HG03095 (cell line): Measurements from ENCODE around the gene QPCTL.
"Not testable (repeated sequence)": the region's sequence is repeated elsewhere in the genome, so short reads cannot be mapped to it uniquely, and the experiment has no call there.

Source experiments
- ATAC-seq: cut with Tn5 transposase; IDR thresholded peaks from one replicate; pipeline ENCODE4 v1.9.1; 2021; ENCODE audit warnings: moderate library complexity; ENCODE audit not compliant: unreplicated experiment

Gene QPCTL

DNA sequence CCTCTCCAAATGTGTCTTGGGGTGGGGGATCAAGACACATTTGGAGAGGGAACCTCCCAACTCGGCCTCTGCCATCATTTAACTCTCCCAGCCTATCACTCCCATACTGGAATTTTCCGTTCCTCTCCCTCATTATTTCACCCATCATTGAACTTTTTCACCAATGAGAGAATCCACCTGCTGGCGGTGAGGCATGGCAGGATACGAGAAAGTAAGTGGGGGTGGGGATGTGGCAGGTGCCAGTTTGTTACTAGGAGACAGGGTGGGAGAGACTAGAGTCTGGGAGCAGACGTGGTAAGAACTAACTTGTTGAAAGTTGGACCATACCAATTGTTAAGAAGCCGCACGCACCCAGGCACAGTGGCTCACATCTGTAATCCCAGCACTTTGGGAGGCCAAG lies 17.5 kb upstream of the QPCTL start:
- no peak for ATAC-seq

DNA sequence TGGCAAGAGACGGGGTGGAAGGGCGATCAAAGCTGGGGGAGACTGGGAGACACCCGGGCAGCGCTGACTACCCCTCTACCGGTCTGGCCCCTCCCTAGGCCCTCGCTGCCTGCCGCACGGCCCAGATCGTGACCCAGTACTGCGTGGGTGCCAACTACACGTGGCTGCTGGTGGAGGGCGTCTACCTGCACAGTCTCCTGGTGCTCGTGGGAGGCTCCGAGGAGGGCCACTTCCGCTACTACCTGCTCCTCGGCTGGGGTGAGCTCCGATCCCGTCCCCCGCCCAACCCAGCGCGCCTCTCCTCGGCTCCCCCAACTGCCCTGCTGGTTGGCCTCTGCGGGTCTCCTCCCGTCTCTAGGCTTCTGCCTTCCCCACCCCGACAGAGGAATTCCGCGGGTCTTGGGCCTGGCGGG lies 15.6 kb upstream of the QPCTL start:
- no peak for ATAC-seq

DNA sequence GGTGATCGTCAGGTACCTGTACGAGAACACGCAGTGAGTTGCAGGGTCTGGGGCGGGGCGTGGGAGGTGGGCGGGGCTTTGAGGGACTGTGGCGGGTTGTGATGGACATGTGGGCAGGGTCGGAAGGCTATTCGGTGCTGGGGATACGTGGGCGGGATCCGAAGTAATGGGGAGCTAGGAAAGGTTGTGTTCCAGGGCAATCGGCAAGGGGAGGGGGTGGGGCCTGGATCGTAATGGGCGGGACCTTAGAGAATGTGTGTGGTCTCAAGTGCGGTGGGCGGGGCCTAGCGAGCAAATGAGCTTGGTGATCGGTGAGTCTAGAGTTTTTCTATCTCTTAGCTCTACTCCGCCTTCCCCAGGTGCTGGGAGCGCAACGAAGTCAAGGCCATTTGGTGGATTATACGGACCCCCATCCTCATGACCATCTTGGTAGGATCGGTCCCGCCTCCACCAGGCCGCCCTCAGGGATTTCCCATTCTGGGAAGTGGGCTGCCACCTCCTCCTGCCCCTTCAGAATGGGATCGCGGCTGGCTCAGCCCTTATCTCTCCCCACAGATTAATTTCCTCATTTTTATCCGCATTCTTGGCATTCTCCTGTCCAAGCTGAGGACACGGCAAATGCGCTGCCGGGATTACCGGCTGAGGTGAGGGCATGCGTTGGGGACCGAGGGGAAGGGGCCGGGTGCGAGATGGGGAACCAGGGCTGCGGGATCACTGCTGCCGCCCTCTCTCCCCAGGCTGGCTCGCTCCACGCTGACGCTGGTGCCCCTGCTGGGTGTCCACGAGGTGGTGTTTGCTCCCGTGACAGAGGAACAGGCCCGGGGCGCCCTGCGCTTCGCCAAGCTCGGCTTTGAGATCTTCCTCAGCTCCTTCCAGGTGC lies 14.9 kb upstream of the QPCTL start:
- no peak for ATAC-seq

DNA sequence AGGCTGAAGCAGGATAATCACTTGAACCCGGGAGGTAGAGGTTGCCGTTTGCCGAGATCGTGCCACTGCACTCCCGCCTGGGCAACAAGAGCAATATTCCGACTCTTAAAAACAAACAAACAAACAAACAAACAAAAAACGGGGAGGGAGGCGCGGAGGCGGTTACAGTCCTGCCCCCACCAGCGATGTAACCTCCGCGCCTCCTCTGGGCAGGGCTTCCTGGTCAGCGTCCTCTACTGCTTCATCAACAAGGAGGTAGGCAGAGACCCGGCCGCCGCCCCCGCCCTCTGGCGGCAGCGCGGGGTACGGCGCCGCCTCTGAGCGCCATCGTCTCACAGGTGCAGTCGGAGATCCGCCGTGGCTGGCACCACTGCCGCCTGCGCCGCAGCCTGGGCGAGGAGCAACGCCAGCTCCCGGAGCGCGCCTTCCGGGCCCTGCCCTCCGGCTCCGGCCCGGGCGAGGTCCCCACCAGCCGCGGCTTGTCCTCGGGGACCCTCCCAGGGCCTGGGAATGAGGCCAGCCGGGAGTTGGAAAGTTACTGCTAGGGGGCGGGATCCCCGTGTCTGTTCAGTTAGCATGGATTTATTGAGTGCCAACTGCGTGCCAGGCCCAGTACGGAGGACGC lies 11.0 kb upstream of the QPCTL start:
- no peak for ATAC-seq

DNA sequence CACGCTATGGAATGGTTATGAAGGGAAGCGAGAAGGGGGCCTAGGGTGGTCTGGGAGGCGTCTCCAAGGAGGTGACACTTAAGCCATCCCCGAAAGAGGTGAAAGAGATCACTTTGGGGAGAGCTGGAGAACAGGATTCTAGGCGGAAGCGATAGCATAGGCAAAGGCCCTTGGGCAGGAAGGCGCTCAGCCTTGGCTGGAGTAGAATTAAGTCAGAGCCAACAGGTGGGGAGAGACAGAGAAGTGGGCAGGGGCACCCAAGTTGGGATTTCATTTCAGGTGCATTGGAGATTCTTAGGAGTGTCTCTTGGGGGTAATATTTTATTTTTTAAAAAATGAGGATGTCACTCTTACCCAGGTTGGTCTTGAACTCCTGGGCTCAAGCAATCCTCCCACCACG lies 10.3 kb upstream of the QPCTL start:
- no peak for ATAC-seq

DNA sequence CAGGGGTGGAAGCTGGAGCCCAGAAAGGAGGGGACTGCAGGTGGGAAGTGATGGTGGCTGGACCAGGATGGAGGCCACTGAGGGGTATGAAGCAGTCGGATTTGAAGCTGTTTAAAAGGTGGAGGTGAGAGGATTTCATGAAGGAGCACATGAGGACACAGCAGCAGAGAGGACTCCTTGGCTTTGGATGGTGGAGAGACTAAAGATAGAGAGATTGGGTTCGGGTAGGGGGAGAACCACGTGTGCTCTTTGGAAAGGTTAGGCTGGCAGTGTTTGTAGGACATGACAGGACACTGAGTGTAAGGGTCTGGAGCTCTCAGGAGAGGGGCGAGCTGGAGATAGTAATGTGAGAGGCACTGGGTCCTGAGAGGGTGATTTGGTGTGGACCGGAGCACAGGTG lies 9.6 kb upstream of the QPCTL start:
- no peak for ATAC-seq

DNA sequence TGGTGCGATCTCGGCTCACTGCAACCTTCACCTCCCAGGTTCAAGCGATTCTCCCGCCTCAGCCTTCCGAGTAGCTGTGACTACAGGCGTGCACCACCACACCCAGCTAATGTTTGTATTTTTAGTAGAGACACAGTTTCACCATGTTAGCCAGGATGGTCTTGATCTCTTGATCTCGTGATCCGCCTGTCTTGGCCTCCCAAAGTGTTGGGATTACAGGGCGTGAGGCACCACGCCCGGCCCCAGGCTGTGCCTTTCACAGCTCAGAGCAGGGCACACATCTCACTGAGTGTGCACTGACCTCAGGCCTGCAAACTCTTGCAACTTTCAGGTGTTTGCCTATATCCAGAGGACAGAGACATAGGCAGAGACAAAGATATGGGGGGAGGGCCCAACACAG lies 7.4 kb upstream of the QPCTL start:
- ATAC-seq, result not testable (repeated sequence)

DNA sequence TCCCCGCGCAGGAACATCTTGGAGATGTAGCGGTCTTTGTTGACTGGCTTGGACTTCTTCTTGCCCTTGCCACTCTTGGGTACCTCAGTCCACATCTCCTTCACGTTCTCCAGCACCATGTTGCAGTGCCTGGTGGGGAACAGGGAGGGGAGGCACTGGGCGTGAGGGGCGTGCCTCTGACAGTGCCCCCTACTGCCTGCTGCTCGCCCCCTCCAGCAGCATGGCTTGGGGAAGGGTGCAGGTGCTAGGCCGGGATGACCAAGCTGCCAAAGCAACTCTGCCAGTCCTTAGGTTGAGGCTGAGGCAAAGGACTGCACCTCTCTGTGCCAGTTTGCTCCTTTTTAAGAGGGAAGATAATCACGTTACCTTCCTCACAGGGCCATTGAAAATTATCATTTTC lies 4.9 kb upstream of the QPCTL start:
- no peak for ATAC-seq

DNA sequence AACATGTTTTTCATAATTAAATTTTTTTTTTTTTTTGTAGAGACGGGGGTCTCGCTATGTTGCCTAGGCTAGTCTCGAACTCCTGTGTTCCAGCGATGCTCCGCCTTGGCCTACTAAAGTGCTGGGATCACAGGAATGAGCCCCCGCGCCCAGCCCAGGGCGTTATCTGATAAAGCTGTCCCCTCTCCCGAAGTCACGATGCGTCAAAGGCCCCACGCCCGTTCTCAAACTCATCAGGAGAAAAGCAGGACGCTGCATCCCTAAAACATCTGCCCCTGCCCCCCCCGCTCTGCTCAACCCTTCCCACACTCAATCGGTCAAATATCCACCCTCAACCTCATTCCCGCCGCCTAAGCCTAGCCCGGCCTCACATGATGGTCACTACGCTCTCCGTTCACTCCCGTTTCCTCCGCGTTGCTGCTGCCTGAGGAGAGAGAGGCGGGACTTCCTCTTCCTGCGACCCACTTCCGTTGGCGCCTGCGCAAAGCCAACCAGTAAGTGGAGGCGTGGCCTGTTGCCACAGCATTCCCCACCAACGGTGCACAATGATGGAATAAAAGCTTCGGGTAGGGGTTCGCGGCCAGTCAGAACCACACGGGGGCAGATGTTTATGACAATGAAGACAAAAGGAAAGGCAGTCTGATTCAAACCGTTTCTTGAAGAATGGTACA lies 815 bp upstream of the QPCTL start, which contains the start of gene SNRPD2:
TSS of gene SNRPD2 (minus strand) at position 438 of the 671 bp plus-strand sequence. CDS start at position 373, 65 bp downstream.
- ATAC-seq, result peak; percentile 34

DNA sequence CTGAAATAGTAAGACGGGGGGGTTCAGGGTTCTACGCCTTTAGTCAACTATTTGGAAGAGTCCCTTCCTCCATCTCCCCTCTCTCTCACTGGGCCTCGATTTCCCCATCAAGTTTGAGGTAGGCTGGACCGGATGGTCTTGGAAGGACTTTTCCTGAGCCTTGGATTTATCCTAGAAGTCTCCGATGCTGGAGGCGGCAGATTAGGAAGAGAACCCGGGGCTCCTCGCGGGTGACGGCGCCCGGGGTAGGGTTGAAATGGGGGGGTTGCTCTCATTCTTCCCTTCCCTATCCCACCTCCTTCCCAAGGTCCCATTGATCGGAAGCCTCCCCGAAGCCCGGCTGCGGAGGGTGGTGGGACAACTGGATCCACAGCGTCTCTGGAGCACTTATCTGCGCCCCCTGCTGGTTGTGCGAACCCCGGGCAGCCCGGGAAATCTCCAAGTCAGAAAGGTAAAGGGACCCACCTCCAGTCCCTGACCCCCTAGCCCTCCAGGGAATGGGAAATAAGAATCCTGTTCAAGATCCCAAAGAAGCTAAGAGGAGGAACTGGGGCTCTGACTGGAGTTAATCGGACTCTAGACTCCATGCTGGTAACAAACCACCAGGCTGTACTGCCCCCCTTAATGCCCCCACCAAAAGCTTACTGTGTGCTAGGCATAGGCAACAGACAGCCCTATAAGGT lies 781 bp downstream of the QPCTL start:
- no peak for ATAC-seq

DNA sequence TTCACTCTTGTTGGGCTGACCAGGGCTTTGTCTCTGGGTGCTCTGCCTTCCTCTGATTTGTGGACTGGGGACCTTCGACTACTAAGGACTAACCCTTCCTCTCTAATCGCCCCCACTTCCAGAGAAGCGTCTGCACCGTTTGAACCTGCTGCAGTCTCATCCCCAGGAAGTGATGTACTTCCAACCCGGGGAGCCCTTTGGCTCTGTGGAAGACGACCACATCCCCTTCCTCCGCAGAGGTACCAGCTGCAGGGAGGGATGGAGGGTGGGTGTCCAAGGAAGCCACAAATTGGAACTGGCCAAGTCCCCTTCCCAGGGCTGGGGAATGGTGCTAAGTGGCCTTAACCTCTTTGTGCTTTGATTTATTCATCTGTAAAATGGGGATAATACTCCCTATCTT lies 9.2 kb downstream of the QPCTL start:
- ATAC-seq, result no peak

DNA sequence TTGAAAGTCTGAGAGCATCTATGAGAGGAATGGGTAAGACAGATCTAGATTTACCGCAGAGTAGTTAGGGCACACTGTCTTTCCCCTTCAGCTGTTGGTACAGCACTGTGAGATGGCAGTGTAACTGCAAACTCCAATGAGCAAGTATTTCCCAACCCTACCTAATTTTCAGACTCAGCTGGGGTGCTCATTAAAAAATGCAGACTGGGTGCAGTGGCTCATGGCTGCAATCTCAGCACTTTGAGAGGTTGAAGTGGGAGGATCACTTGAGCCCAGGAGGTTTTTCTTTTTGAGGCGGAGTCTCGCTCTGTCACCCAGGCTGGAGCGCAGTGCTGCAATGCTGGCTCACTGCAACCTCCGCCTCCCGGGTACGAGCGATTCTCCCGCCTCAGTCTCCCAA lies 12.6 kb downstream of the QPCTL start:
- ATAC-seq, result no peak

DNA sequence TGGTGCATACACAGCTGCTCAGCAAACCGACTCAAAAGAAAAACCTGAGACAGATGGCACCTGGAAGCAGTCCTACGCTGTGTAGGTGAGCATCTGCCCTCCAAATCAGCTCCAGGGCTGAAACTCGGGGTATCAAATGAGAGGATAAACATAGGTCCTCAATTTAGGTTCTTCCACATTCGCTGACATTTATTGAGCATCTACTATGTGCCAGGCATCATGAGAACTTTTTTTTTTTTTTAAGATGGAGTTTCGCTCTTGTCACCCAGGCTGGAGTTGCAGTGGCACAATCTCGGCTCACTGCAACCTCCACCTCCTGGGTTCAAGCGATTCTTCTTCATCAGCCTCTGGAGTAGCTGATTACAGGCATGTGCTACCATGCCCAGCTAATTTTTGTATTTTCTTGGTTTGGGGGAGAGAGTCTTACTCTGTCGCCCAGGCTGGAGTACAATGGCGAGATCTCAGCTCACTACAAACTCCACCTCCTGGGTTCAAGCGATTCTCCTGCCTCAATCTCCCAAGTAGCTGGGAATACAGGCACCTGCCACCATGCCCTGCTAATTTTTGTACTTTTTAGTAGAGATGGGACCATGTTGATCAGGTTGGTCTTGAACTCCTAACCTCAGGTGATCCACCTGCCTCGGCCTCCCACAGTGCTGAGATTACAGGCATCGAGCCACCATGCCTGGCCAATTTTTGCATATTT lies 13.4 kb downstream of the QPCTL start:
- no peak for ATAC-seq

DNA sequence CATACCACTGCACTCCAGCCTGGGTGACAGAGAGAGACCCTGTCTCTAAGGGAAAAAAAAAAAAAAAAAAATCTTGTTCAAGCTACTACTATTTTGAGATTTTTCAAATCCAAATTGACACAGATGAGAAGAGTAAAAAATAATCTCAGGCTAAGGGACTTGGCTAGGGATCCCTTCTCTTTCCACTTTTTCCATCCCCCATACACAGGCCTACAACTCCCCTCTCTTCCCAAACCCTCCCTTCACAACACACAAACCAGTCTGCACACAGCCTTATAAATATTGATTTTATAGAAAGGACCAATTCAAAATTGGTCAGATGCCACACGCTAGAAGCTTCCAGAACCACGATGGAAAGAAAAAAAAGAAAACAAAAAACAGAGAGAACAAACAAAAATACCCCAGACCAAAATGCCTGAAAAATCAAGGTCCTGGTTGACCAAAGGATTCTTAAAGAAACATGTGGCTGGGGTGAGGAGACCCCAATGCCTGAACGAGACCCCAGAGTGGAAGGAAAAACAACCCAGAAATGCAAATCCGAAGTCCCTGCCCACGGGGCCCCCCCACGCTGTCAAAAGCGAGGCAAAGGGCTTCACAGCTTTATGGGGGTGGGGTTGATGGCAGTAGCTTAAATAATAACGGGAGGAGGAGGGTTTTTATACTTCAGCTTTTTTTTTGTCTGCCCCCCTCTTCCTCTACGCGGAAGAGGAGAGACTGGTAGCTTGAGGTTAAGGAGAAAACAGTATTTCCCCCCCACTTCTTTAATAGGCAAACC lies 18.1 kb downstream of the QPCTL start:
- no peak for ATAC-seq

DNA sequence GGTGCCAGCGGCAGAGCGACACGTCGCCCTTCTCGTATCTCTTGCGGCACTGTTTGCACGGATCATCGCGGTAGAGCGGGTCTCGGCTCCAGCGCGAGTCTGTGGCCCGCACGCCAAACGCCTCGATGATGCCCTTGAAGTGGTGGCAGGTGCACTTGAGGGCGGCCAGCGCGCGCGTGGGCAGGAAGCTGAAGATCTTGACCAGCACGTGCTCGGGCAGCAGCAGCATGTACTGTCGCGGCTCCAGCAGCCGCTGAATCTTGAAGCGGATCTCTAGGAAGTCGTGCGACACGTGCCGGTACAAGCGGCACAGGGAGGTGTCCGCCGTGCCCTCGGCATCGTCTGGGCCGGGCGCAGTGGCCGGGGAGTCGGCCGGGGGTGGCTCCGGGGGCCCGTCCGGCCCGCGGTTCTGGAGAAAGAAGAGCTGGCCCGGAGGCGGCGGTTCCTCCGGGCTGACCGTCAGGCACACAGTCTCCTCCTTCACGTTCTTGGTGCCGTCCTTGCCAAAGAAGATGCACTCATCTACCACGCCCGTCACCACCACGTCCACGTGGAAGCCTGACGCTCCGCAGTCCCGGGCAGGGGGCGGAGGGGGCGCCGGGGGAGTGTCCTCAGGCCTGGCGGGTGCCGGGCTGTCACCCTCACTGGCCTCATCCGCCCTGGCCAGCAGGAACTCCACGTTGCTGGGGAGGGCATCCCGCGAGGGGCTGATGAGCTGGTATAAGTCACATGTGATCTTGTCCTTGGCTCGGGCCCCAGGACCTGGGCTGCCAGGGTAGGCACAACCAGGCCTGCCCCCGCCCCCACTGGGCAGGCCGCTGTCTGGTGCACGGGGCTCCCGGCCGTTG lies 19.6 kb downstream of the QPCTL start:
- no peak for ATAC-seq

DNA sequence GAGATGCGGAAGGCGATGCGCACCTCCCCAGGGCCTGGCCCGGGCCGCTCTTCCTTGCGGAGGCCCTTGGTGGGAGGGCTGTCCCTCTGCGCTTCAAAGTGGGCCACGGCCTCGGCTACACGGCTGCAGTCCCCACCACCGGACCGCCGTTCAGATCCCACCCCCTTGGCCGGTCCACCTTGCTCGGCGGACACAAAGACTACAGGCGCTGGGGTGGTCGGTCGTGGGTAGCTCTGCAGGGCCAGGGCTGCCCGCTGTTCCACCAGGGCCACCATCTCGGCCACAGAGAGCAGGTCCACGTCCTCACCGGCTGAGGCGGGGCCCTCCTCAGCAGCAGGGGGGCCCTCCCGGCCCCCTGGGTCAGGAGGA lies 20.2 kb downstream of the QPCTL start:
- no peak for ATAC-seq

DNA sequence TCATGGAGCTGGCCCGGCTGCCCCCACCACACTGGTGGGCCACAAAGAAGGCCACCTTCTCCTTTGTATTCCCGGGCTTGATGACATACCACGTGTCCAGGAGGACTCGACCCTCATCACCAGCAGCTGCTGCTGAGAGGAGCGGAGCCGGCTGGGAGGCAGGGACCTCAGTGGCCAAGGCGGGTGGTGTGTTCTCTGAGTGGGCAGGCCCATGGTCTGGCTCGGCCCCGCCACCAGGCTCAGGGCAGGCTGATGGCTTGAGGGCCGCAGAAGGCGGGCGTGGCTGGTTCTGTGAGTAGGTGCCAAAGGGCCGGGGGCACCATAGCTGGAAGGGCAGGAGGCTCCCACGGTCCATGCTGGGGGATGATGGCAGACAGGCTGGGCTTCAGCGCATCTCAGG lies 20.7 kb downstream of the QPCTL start:
- ATAC-seq, result no peak

DNA sequence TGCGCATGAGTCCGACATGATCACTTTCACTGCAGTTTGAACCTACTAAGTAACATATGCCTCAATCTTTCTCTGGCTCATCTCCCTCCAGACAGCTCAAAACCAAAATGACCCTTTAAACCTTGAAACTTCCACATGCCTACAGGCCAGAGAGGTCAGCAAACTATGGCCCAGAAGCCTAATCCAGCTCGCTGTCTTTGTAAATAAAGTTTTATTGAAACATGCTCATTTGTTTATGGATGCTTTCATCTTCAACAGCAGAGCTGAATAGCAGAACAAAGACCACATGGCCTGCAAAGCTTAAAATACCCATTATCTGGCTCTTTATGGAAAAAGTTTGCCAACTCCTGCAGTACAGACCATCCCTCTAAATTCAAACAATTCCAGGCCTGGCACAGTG lies 22.7 kb downstream of the QPCTL start:
- ATAC-seq, result no peak
